A549 (cell line): ENCODE results near the gene ARHGAP25. TPM values are rescaled to one million over a fixed set of nuclear protein-coding genes. Genes with fewer than 3 reads are reported as not detected.

Experiments
- ATAC-seq, 2 experiments: fragments of 200-7000 bp in 1 of 2; fragments of >200 bp in 1 of 2; cut with Nextera tagmentation in 1 of 2; cut with Tn5 transposase in 1 of 2; 3 replicates each; pipeline versions ENCODE4 v1.8.0 to v1.9.1; 2018 to 2020; ENCODE audit warnings: mild to moderate bottlenecking in 1 of 2, moderate library complexity in 1 of 2
- CTCF ChIA-PET: fragments of 300-600 bp; sonication (Branson Sonifier 250); formaldehyde crosslinking; extraction: SDS; loops from one replicate; lab custom pipeline; 2021; ENCODE audit warnings: antibody characterized with exemption, inconsistent platforms; lab: Yijun Ruan, JAX
- POLR2A ChIA-PET: fragments of 350-600 bp; formaldehyde crosslinking; extraction: SDS; loops from one replicate; lab custom pipeline; 2021; ENCODE audit warnings: antibody characterized with exemption, inconsistent platforms; lab: Yijun Ruan, JAX
- DNase-seq, 2 experiments: peaks; one replicate each; pipeline versions ENCODE4 v3.0.0 to v3.0.0-alpha.2; 2011 to 2016; ENCODE audit warnings: low read depth in 1 of 2, low spot score in 1 of 2
- FAIRE-seq: peaks from 2 replicates; lab custom pipeline; 2011; peaks lifted over from hg19 to GRCh38; lab: Jason Lieb, UNC
- H3K27ac ChIP-seq, 2 experiments: fragments of >200 bp; sonication (Bioruptor Twin); formaldehyde crosslinking; 3 replicates each; pipeline ENCODE4 v1.5.1; 2016 to 2017
- H3K4me1 ChIP-seq: fragments of >200 bp; sonication (Bioruptor Twin); formaldehyde crosslinking; 3 replicates; pipeline ENCODE4 v1.6.1; 2016
- H3K4me2 ChIP-seq: fragments of >200 bp; sonication (Bioruptor Twin); formaldehyde crosslinking; 3 replicates; pipeline ENCODE4 v1.6.1; 2016
- H3K4me3 ChIP-seq: fragments of >200 bp; sonication (Bioruptor Twin); formaldehyde crosslinking; 3 replicates; pipeline ENCODE4 v1.5.1; 2016
- H3K9me3 ChIP-seq: fragments of >200 bp; sonication (Bioruptor Twin); formaldehyde crosslinking; 3 replicates; pipeline ENCODE4 v1.6.1; 2016
- CBX2 ChIP-seq: fragments of 200-600 bp; sonication (generic); IDR thresholded peaks from 2 replicates; pipeline ENCODE4 v1.6.1; 2016; ENCODE audit warnings: low read depth, mild to moderate bottlenecking, borderline replicate concordance
- CBX8 ChIP-seq: fragments of 200-600 bp; sonication (generic); IDR thresholded peaks from 2 replicates; pipeline ENCODE4 v1.6.1; 2016
- CEBPB ChIP-seq, 2 experiments: fragments of >200 bp in 1 of 2; sonication (Bioruptor Twin) in 1 of 2; formaldehyde crosslinking in 1 of 2; IDR thresholded peaks; 2 replicates each; pipeline ENCODE4 v1.6.1; 2012 to 2016
- CHD4 ChIP-seq: fragments of 200-600 bp; sonication (generic); IDR thresholded peaks from 2 replicates; pipeline ENCODE4 v1.6.1; 2016; ENCODE audit warnings: antibody characterized with exemption, mild to moderate bottlenecking, borderline replicate concordance
- CTCF ChIP-seq: fragments of >200 bp; sonication (Bioruptor Twin); formaldehyde crosslinking; IDR thresholded peaks from 3 replicates; pipeline ENCODE4 v1.5.1; 2016
- EHF ChIP-seq: fragments of 250-450 bp; sonication (Bioruptor Pico); IDR thresholded peaks from 2 replicates; pipeline ENCODE4 v1.5.0; 2020; ENCODE audit warnings: mild to moderate bottlenecking
- EHMT2 ChIP-seq: fragments of 200-600 bp; sonication (generic); IDR thresholded peaks from 2 replicates; pipeline ENCODE4 v1.6.1; 2016; ENCODE audit warnings: antibody characterized with exemption, low read depth, mild to moderate bottlenecking, moderate library complexity
- FOSB ChIP-seq: fragments of 250-450 bp; sonication (Bioruptor Pico); IDR thresholded peaks from 2 replicates; pipeline ENCODE4 v1.5.0; 2020; ENCODE audit warnings: mild to moderate bottlenecking, moderate library complexity
- FOXS1 ChIP-seq: fragments of 250-450 bp; sonication (Bioruptor Pico); IDR thresholded peaks from 2 replicates; pipeline ENCODE4 v1.5.0; 2020; ENCODE audit warnings: mild to moderate bottlenecking, moderate library complexity
- GATA3 ChIP-seq: IDR thresholded peaks from 2 replicates; pipeline ENCODE4 v1.6.1; 2012; ENCODE audit warnings: borderline replicate concordance
- HDAC2 ChIP-seq: fragments of 200-600 bp; sonication (generic); IDR thresholded peaks from 2 replicates; pipeline ENCODE4 v1.6.1; 2016
- HMGXB4 ChIP-seq: fragments of 250-450 bp; sonication (Bioruptor Pico); IDR thresholded peaks from 2 replicates; pipeline ENCODE4 v1.5.0; 2021; ENCODE audit warnings: mild to moderate bottlenecking, moderate library complexity, borderline replicate concordance
- HOXA7 ChIP-seq: fragments of 250-450 bp; sonication (Bioruptor Pico); IDR thresholded peaks from 2 replicates; pipeline ENCODE4 v1.5.0; 2020; ENCODE audit warnings: mild to moderate bottlenecking, moderate library complexity
- JUN ChIP-seq, 2 experiments: fragments of >200 bp; sonication (Bioruptor Twin); formaldehyde crosslinking; IDR thresholded peaks; 2 replicates in 1 of 2; 3 replicates in 1 of 2; pipeline ENCODE4 v1.6.1; 2016 to 2017
- NR3C1 ChIP-seq: fragments of >200 bp; sonication (Bioruptor Twin); formaldehyde crosslinking; IDR thresholded peaks from 3 replicates; pipeline ENCODE4 v1.6.1; 2017
- POLR2AphosphoS2 ChIP-seq: conservative IDR thresholded peaks from 2 replicates; pipeline ENCODE4 v1.6.1; 2012; ENCODE audit warnings: low read length, improper control_type of control experiment, inconsistent platforms
- REST ChIP-seq: fragments of 200-600 bp; sonication (generic); IDR thresholded peaks from 2 replicates; pipeline ENCODE4 v1.6.1; 2016; ENCODE audit warnings: antibody characterized with exemption, mild to moderate bottlenecking, moderate library complexity
- WGBS: methylation state at CpG from one replicate; pipeline ENCODE4 v1.1.6; 2017; ENCODE audit errors: missing lambda C conversion rate; 5-methylcytosine and 5-hydroxymethylcytosine counted together
- polyA plus RNA-seq, 4 experiments: library from polyadenylated mRNA; depleted of rRNA in 3 of 4; stranded (reverse); fragments of >200 nt; fragmentation: RNase III in 1 of 4; extraction: RNeasy Plus Mini Kit Qiagen cat#74134 plus additional on column Dnase treatment in 1 of 4; gene quantifications; 2 replicates in 3 of 4; 3 replicates in 1 of 4; pipeline ENCODE4 v1.2.3, GENCODE V29; 2011 to 2017
- TF ChIP-seq, protein P1 (sequence below): fragments of >200 bp; sonication (Bioruptor Twin); formaldehyde crosslinking; IDR thresholded peaks from 2 replicates; pipeline ENCODE4 v1.6.1; 2016
- TF ChIP-seq, protein P2 (sequence below): fragments of 150-350 bp; IDR thresholded peaks from 2 replicates; pipeline ENCODE4 v1.6.1; 2014; ENCODE audit warnings: low read depth, mild to moderate bottlenecking, low read length

ARHGAP25 gene
- polyA plus RNA-seq, 2 of the 4 experiments (the other 2 are of a cell fraction) = 0.50 to 2.4 TPM

GRCh38 chr2:68706637-68707036 is 28.0 kb upstream of the ARHGAP25 start (continued):
- TF ChIP-seq CTCF = no peak

GRCh38 chr2:68708629-68709028 is 26.0 kb upstream of the ARHGAP25 start:
- H3K27ac ChIP-seq = no peak overlapping the region
- no peak for TF ChIP-seq NR3C1
- TF ChIP-seq CHD4 = no peak
- TF ChIP-seq, protein P1, sequence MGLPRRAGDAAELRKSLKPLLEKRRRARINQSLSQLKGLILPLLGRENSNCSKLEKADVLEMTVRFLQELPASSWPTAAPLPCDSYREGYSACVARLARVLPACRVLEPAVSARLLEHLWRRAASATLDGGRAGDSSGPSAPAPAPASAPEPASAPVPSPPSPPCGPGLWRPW = no peak
- no peak for TF ChIP-seq EHMT2
- TF ChIP-seq HMGXB4 (CRISPR knock-in tag) = no peak
- TF ChIP-seq, protein P2, sequence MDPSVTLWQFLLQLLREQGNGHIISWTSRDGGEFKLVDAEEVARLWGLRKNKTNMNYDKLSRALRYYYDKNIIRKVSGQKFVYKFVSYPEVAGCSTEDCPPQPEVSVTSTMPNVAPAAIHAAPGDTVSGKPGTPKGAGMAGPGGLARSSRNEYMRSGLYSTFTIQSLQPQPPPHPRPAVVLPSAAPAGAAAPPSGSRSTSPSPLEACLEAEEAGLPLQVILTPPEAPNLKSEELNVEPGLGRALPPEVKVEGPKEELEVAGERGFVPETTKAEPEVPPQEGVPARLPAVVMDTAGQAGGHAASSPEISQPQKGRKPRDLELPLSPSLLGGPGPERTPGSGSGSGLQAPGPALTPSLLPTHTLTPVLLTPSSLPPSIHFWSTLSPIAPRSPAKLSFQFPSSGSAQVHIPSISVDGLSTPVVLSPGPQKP = no peak
- no peak for TF ChIP-seq POLR2AphosphoS2
- no peak for TF ChIP-seq CEBPB (IDR thresholded peaks at IDR 0.05)
- no peak for TF ChIP-seq HDAC2
- no peak for TF ChIP-seq EHF (CRISPR knock-in tag)
- TF ChIP-seq HOXA7 = no peak
- TF ChIP-seq JUN (IDR thresholded peaks at IDR 0.05) = no peak
- no peak for TF ChIP-seq REST
- no peak for TF ChIP-seq CBX8
- no peak for TF ChIP-seq CBX2
- no peak for TF ChIP-seq FOSB (CRISPR knock-in tag)
- no peak for TF ChIP-seq GATA3
- TF ChIP-seq FOXS1 = no peak
- TF ChIP-seq, all 56 proteins: peak for 0
- Histone ChIP-seq H3K4me1 (0 out of 3 replicates have a peak, but pooled peaks cover 4% of the 10 kb centered on the region), H3K4me2 (no peak overlapping the region), H3K4me3 (no peak overlapping the region), H3K9me3 (no peaks in the 10 kb centered on the region)
- FAIRE-seq (no peak), ATAC-seq (no peak), DNase-seq (no peak)
- ChIA-PET CTCF (interaction anchor here (0.6 to 4.8 kb wide), 43 partner anchors 9 to 610 kb away, joined by 3 to 96 read pairs (median 4); partner anchors contain the start of gene ARHGAP25), POLR2A (interaction anchor here (1.0 kb wide), 1 partner anchor 216 kb away, joined by 3 read pairs; no protein-coding TSS in a partner anchor)
- 31% methylated on average over 3 of the region's 3 CpGs for WGBS
